ENCODE data around the gene OR51V1.

DNA sequence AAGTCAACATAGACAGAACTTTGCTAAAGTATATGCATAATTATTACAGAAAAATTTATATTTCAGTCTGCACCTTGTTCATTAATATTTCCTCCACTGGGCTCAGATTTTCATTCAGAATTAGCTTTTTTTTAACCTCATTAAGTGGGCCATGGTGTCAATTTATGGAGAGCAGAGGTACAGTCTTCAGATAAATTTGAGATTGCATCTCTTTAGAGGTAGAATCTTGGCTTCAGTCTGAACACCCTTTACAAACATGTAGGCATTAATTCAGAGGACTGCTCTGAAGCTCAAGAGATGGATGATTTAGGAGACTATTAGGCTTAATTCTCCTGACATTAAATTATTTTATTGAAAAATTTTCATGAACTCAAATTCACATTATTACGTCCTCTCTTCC lies 29.8 kb upstream of the OR51V1 start:
- TF ChIP-seq, protein P1, sequence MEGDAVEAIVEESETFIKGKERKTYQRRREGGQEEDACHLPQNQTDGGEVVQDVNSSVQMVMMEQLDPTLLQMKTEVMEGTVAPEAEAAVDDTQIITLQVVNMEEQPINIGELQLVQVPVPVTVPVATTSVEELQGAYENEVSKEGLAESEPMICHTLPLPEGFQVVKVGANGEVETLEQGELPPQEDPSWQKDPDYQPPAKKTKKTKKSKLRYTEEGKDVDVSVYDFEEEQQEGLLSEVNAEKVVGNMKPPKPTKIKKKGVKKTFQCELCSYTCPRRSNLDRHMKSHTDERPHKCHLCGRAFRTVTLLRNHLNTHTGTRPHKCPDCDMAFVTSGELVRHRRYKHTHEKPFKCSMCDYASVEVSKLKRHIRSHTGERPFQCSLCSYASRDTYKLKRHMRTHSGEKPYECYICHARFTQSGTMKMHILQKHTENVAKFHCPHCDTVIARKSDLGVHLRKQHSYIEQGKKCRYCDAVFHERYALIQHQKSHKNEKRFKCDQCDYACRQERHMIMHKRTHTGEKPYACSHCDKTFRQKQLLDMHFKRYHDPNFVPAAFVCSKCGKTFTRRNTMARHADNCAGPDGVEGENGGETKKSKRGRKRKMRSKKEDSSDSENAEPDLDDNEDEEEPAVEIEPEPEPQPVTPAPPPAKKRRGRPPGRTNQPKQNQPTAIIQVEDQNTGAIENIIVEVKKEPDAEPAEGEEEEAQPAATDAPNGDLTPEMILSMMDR (IDR thresholded peaks at IDR 0.05): no peak
- no peak for TF ChIP-seq POLR2A (IDR thresholded peaks at IDR 0.05)
